ENCODE measurements around the gene PYGO1.

The PYGO1 gene

DNA sequence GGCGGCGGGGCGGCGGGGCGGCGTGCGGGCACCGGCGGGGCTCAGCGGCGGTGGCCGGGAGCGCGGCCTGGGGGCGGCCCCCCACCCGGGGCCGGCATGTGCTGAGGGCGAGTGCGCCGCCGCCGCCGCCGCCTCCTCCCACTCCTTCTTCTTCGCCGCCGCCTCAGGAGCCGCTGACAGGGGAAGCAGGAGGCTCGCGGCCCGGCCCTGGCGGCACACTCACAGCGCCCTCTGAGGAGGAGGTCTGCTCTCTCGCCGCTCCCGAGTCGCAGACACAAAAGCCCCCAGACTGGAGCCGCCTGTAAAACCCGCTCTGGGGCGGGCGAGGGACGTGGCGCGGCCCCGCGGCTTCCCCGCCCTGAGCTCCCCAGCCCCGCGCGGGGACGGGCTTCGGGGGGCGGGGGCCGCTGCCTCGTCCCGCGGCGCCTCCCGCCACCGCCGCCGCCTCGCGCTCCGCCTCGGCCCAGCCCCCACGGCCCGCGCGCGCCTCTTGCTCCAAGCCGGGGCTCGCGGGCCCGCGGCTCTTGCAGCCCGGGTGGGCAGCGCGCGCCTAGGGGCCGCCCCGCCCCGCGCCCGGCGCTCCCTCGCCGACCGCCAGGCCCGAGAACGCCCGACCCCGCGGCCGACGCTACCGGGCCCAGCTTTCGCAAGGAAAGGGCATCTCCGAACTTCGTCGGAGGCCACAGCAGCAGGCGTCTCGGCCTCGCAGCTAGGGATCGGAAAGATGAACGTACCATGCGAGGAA is at the start of gene PYGO1:
TSS of gene PYGO1 (minus strand) at position 276 of the 745 bp plus-strand sequence. CDS start 462 bp downstream, outside the sequence.
- Histone ChIP-seq H3K9ac (ENCODE audit: low read length) (peak within 1 kb of the TSS; percentile 55), H3K4me3 (ENCODE audit: low read length) (peak within 1 kb of the TSS; percentile 78), H3K27me3 (ENCODE audit: control insufficient read depth, insufficient read depth, low read length) (peaks cover 46% of the 10 kb centered on the region)

GRCh38 chr15:55637086-55637485 is 48.9 kb upstream of the PYGO1 start:
- no peaks in the 10 kb centered on the region for H3K4me1 ChIP-seq (ENCODE audit: control insufficient read depth, low read depth, low read length)
- no peak overlapping the region for H3K27ac ChIP-seq (ENCODE audit: low read length)
- no peak overlapping the region for H3K9ac ChIP-seq (ENCODE audit: low read length)
- H3K36me3 ChIP-seq (ENCODE audit: control insufficient read depth, low read depth, low read length), result peaks cover 4% of the 10 kb centered on the region
- no peak overlapping the region for H3K4me3 ChIP-seq (ENCODE audit: low read length)
- no peaks in the 10 kb centered on the region for H3K27me3 ChIP-seq (ENCODE audit: control insufficient read depth, insufficient read depth, low read length)
- H3K9me3 ChIP-seq (ENCODE audit: control insufficient read depth, low read depth, low read length), result no peaks in the 10 kb centered on the region

More for the DNA sequence above, at the start of gene PYGO1:
- no peaks in the 10 kb centered on the region for H3K9me3 ChIP-seq (ENCODE audit: control insufficient read depth, low read depth, low read length)
- no peaks in the 10 kb centered on the region for H3K36me3 ChIP-seq (ENCODE audit: control insufficient read depth, low read depth, low read length)
- H3K4me1 ChIP-seq (ENCODE audit: control insufficient read depth, low read depth, low read length), result no peaks in the 10 kb centered on the region
- H3K27ac ChIP-seq (ENCODE audit: low read length), result no peak within 1 kb of the TSS

- no peak overlapping the region for H3K27ac ChIP-seq (ENCODE audit: low read length)
- H3K27me3 ChIP-seq (ENCODE audit: control insufficient read depth, insufficient read depth, low read length), result no peaks in the 10 kb centered on the region
- H3K4me3 ChIP-seq (ENCODE audit: low read length), result no peak overlapping the region
- H3K36me3 ChIP-seq (ENCODE audit: control insufficient read depth, low read depth, low read length), result no peaks in the 10 kb centered on the region
- H3K9me3 ChIP-seq (ENCODE audit: control insufficient read depth, low read depth, low read length), result no peaks in the 10 kb centered on the region
- no peaks in the 10 kb centered on the region for H3K4me1 ChIP-seq (ENCODE audit: control insufficient read depth, low read depth, low read length)
- H3K9ac ChIP-seq (ENCODE audit: low read length), result no peak overlapping the region
These were observed 45.6 kb upstream of the PYGO1 start for GRCh38 chr15:55633731-55634130.

- H3K36me3 ChIP-seq (ENCODE audit: control insufficient read depth, low read depth, low read length), result no peaks in the 10 kb centered on the region
- H3K9me3 ChIP-seq (ENCODE audit: control insufficient read depth, low read depth, low read length), result no peaks in the 10 kb centered on the region
These were observed 44.3 kb upstream of the PYGO1 start for GRCh38 chr15:55632434-55632833.

GRCh38 chr15:55630858-55631257 is 42.7 kb upstream of the PYGO1 start:
- H3K4me3 ChIP-seq (ENCODE audit: low read length), result no peak overlapping the region
- no peaks in the 10 kb centered on the region for H3K27me3 ChIP-seq (ENCODE audit: control insufficient read depth, insufficient read depth, low read length)
- H3K9ac ChIP-seq (ENCODE audit: low read length), result no peak overlapping the region
- H3K36me3 ChIP-seq (ENCODE audit: control insufficient read depth, low read depth, low read length), result no peaks in the 10 kb centered on the region
- H3K27ac ChIP-seq (ENCODE audit: low read length), result no peak overlapping the region
- H3K9me3 ChIP-seq (ENCODE audit: control insufficient read depth, low read depth, low read length), result no peaks in the 10 kb centered on the region
- H3K4me1 ChIP-seq (ENCODE audit: control insufficient read depth, low read depth, low read length), result no peaks in the 10 kb centered on the region

More at GRCh38 chr15:55632434-55632833, 44.3 kb upstream of the PYGO1 start:
- no peaks in the 10 kb centered on the region for H3K4me1 ChIP-seq (ENCODE audit: control insufficient read depth, low read depth, low read length)
- no peak overlapping the region for H3K27ac ChIP-seq (ENCODE audit: low read length)
- no peaks in the 10 kb centered on the region for H3K27me3 ChIP-seq (ENCODE audit: control insufficient read depth, insufficient read depth, low read length)
- no peak overlapping the region for H3K9ac ChIP-seq (ENCODE audit: low read length)
- H3K4me3 ChIP-seq (ENCODE audit: low read length), result no peak overlapping the region

GRCh38 chr15:55628369-55628730 is 40.2 kb upstream of the PYGO1 start:
- no peaks in the 10 kb centered on the region for H3K36me3 ChIP-seq (ENCODE audit: control insufficient read depth, low read depth, low read length)
- no peaks in the 10 kb centered on the region for H3K27me3 ChIP-seq (ENCODE audit: control insufficient read depth, insufficient read depth, low read length)
- no peaks in the 10 kb centered on the region for H3K9me3 ChIP-seq (ENCODE audit: control insufficient read depth, low read depth, low read length)
- no peak overlapping the region for H3K4me3 ChIP-seq (ENCODE audit: low read length)
- H3K27ac ChIP-seq (ENCODE audit: low read length), result no peak overlapping the region
- H3K4me1 ChIP-seq (ENCODE audit: control insufficient read depth, low read depth, low read length), result no peaks in the 10 kb centered on the region
- no peak overlapping the region for H3K9ac ChIP-seq (ENCODE audit: low read length)

DNA sequence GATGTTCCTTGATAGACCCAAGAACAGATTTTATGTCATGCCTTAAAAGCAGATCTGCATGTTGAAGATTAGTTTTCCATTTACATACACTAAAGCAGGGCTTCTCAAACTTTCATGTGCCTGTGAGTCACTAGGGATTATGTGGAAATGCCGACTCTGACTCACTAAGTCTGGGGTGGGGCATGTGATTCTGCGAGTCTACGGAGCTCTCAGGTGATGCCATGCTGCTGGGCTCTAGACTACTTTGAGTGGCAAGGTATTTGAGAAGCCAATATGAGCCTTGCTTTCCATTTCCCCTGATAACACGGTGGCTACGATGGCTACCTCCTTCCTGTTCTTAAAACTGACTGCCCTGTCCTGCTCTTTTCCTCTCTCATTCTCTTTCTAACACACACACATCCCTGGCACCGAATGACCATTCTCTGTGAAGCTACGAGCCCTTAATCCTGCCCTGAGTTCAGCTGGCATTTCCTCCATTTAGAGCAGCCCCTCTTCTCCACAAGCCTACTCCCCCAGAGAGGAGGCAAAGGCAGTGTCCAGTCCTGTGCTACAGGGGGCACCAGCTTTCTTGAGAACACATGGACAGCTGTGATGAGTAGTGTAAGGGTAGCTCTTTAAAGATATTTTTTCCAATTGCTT is 39.7 kb upstream of the PYGO1 start:
- H3K27me3 ChIP-seq (ENCODE audit: control insufficient read depth, insufficient read depth, low read length), result no peaks in the 10 kb centered on the region
- H3K4me3 ChIP-seq (ENCODE audit: low read length), result no peak overlapping the region
- no peaks in the 10 kb centered on the region for H3K4me1 ChIP-seq (ENCODE audit: control insufficient read depth, low read depth, low read length)
- H3K9me3 ChIP-seq (ENCODE audit: control insufficient read depth, low read depth, low read length), result no peaks in the 10 kb centered on the region
- no peak overlapping the region for H3K9ac ChIP-seq (ENCODE audit: low read length)
- H3K36me3 ChIP-seq (ENCODE audit: control insufficient read depth, low read depth, low read length), result no peaks in the 10 kb centered on the region
- H3K27ac ChIP-seq (ENCODE audit: low read length), result no peak overlapping the region

- no peaks in the 10 kb centered on the region for H3K9me3 ChIP-seq (ENCODE audit: control insufficient read depth, low read depth, low read length)
- H3K4me3 ChIP-seq (ENCODE audit: low read length), result no peak overlapping the region
- no peak overlapping the region for H3K9ac ChIP-seq (ENCODE audit: low read length)
- H3K4me1 ChIP-seq (ENCODE audit: control insufficient read depth, low read depth, low read length), result peaks cover 17% of the 10 kb centered on the region
- no peaks in the 10 kb centered on the region for H3K27me3 ChIP-seq (ENCODE audit: control insufficient read depth, insufficient read depth, low read length)
- H3K27ac ChIP-seq (ENCODE audit: low read length), result no peak overlapping the region
- no peaks in the 10 kb centered on the region for H3K36me3 ChIP-seq (ENCODE audit: control insufficient read depth, low read depth, low read length)
These were observed 31.6 kb upstream of the PYGO1 start for GRCh38 chr15:55619783-55620182.

DNA sequence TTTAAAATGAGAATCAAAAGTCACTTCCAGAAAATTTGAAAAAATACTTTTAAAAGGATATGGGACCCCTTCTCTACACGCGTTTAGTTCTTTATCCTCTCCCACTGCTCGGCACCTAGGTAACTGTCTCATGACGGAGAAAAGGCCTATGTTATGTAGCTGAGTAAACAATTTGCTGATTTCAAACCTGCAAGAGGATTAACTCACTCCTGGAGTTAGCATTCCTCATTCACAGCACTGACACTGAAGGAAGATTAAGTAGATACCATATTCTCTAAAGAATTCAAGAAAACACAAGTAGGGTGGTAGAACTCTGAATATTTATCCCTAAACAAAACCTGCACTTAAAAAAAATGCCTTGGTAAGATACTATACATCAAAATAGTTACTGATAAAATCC is 30.2 kb upstream of the PYGO1 start:
- Histone ChIP-seq H3K4me3 (ENCODE audit: low read length) (no peak overlapping the region), H3K36me3 (ENCODE audit: control insufficient read depth, low read depth, low read length) (no peaks in the 10 kb centered on the region), H3K9ac (ENCODE audit: low read length) (no peak overlapping the region), H3K27me3 (ENCODE audit: control insufficient read depth, insufficient read depth, low read length) (no peaks in the 10 kb centered on the region), H3K27ac (ENCODE audit: low read length) (no peak overlapping the region), H3K9me3 (ENCODE audit: control insufficient read depth, low read depth, low read length) (no peaks in the 10 kb centered on the region), H3K4me1 (ENCODE audit: control insufficient read depth, low read depth, low read length) (peaks cover 21% of the 10 kb centered on the region)

DNA sequence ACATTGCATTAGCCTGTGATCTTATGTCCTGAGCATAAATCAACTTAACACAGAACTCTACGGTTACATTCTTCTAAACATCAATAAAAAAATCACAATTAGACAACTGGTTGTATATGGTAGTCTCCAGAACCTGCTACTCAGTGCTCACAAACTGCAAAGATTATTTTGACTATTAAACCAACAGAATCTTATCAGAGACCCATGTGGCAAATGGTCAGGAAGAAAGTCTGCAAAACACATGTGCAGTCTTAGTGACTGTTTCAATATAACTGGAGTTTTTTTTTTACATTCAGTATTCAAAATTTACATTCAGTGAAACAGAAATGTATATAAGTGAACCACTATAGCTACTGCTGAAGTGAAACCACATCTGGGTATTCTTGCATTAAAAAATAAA is 27.3 kb upstream of the PYGO1 start:
- Histone ChIP-seq H3K9me3 (ENCODE audit: control insufficient read depth, low read depth, low read length) (no peaks in the 10 kb centered on the region), H3K4me1 (ENCODE audit: control insufficient read depth, low read depth, low read length) (peaks cover 21% of the 10 kb centered on the region), H3K9ac (ENCODE audit: low read length) (no peak overlapping the region), H3K27ac (ENCODE audit: low read length) (no peak overlapping the region), H3K36me3 (ENCODE audit: control insufficient read depth, low read depth, low read length) (no peaks in the 10 kb centered on the region), H3K27me3 (ENCODE audit: control insufficient read depth, insufficient read depth, low read length) (no peaks in the 10 kb centered on the region), H3K4me3 (ENCODE audit: low read length) (no peak overlapping the region)

- Histone ChIP-seq H3K4me3 (ENCODE audit: low read length) (no peak overlapping the region), H3K27ac (ENCODE audit: low read length) (no peak overlapping the region), H3K4me1 (ENCODE audit: control insufficient read depth, low read depth, low read length) (peaks cover 14% of the 10 kb centered on the region), H3K9me3 (ENCODE audit: control insufficient read depth, low read depth, low read length) (no peaks in the 10 kb centered on the region), H3K27me3 (ENCODE audit: control insufficient read depth, insufficient read depth, low read length) (no peaks in the 10 kb centered on the region), H3K9ac (ENCODE audit: low read length) (no peak overlapping the region), H3K36me3 (ENCODE audit: control insufficient read depth, low read depth, low read length) (no peaks in the 10 kb centered on the region)
These were observed 25.6 kb upstream of the PYGO1 start for GRCh38 chr15:55613727-55614126.

- Histone ChIP-seq H3K36me3 (ENCODE audit: control insufficient read depth, low read depth, low read length) (no peaks in the 10 kb centered on the region), H3K27ac (ENCODE audit: low read length) (no peak overlapping the region), H3K4me1 (ENCODE audit: control insufficient read depth, low read depth, low read length) (no peaks in the 10 kb centered on the region), H3K9ac (ENCODE audit: low read length) (no peak overlapping the region), H3K4me3 (ENCODE audit: low read length) (no peak overlapping the region), H3K27me3 (ENCODE audit: control insufficient read depth, insufficient read depth, low read length) (no peaks in the 10 kb centered on the region), H3K9me3 (ENCODE audit: control insufficient read depth, low read depth, low read length) (no peaks in the 10 kb centered on the region)
These were observed 18.1 kb upstream of the PYGO1 start for GRCh38 chr15:55606214-55606613.
